Ramos (cell line): ENCODE data around the gene MRAP.

Source experiments
- in situ Hi-C: fragments of 300-500 bp; cut with MboI; formaldehyde crosslinking; loops from one replicate; pipeline ENCODE4 v1.14.3; 2022; ENCODE audit warnings: low sequenced_read_pairs; ENCODE audit not compliant: unreplicated experiment

Gene MRAP

DNA sequence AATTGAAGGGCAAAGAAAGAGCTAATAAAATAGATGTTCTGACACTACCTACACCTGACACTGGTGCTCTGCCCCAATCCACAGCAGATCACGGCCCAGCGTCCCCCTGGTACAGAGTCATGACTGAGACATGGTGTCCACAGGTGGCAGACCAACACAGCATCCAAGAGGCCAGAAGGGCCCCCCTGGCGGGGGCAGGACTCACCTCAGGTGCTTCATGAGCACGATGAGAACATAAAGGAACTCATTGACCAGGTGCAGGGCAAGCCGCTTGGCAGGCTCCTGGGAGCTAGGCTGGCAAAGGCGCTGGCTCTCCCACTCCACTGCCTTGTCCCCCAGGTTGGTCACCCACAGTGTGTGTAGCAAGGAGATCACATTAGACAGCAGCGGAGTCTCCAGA lies 20.4 kb downstream of the MRAP start:
- in situ Hi-C loops, result no loop called here

DNA sequence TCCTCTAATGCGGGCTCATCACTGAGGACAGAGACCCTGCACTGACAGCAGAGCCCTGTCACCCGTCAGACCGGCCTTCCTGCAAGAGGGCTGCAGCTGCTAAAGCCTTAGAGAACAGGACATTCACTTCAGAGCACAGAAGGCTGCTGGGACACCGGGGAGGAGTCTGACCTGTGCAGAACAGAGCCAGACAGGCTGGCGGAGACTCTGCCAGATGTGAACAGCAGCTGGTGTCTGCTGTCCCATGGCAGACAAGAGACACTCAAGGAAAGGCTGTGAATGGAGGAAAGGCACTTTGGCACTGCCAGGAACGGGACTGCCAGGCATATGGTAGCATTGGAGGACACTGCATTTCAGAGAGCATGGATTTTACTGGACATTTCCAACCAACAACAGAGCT lies 21.4 kb downstream of the MRAP start:
- in situ Hi-C loops, result no loop called here

DNA sequence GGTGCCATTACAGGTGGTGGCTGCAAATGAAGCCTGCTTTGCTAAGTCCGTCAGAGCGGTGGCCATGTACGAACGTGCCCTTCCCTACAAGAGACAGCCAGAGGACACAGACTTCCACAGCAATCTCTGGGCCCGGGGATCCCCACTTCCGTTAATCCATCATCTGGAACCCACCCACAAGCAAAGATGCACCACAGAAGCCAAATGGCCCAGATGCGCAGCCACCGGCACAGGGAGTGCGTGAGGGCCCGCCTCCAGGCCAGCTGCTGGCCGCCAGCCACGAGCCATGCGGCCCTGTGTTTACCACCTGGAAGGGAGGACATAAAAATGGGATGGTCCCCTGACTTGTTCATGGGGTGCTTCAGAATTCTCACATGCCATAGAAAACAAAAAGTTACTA lies 22.1 kb downstream of the MRAP start:
- in situ Hi-C loops, result no loop called here

DNA sequence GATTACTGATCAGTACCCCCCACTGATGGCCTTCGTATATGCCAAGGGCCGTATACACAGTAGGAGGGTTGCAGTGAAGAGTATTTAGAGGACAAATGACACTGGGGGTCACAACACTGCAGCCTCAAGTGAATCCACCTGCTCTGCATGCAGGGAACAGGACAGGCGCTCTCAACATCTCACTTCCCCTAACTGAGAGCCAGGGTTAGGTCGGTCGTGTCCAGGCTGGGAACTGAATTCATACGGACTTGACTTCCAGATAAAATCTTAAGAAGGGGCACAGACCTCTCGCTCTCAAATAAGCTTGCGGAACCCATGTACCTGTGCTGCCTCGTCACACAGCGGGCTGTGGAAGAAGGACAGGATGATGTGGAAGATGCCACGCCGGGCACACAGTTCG lies 22.8 kb downstream of the MRAP start:
- in situ Hi-C loops, result no loop called here

DNA sequence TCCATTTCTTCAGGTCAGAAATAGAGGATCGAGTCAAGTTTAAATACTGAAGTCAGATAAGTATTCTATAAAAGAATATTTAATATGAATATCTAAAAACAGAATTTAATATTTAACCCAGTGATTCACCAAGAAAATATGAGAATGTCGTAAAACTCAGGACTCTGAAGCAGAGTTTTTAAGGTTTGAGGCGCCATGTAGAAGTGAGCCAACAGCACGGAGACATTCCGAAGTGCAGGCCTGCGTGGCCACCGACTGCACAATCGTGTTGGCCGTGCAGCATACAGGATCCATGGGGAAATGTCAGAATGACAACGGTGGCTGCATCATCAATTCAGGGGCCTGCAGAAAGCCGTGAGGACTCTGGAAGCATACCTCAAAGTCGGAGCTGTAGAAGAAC lies 23.4 kb downstream of the MRAP start:
- in situ Hi-C loops, result no loop called here

DNA sequence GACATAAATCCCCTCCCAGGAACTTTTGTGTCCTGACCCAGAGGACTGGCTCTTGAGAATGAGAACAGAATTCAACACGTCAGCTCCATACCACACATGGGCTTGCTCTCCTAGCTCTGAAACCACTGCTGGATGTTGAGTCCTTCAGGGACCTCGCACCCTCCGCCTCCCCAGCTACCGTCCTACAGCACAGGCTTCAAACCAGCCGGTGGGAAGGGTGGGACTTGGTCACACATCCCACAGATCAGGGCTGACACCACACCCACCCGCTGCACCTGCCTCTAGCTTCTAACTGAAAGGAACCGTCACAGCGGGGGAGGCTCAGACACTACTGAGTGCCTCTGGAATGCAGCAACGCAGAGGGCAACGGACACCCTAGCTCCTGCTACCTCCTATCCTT lies 24.0 kb downstream of the MRAP start:
- in situ Hi-C loops, result no loop called here

DNA sequence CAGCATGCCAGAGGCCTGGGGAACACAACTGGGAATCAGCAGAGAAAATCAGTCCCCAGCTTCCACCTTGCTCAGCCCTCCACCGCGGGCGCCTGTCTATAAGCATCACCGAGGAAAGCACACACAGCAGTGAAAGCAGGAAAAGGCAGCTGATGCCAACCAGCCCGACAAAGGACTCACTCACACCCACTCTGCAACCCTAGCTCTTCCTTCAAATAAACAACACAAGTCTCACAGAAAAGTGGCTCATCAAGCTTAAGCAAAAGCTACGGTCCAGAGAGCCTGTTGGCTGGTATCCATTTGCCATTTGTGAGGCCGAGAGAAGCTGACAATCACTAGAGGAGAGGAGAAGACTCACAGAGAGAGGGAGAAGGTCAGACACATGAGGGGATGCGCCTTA lies 27.1 kb downstream of the MRAP start:
- in situ Hi-C loops, result no loop called here

DNA sequence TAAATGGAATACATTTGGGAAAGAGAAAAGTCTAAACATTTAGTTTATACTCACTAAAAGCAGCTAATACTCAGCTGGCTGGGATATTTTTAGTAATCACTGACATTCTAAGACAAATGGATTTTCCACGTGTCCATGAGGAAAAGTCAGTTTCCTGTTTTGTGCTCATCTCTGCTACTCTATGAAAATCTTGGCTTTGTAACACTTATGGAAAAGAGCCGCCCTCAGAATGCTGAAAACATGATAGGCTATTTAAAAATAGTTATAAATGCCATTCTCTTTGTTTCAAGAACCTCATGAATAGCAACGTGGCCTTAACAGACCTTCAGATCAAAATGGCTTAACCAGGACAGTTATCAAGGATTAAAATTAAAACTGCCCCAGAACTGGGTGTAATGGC lies 29.9 kb downstream of the MRAP start:
- in situ Hi-C loops, result no loop called here

DNA sequence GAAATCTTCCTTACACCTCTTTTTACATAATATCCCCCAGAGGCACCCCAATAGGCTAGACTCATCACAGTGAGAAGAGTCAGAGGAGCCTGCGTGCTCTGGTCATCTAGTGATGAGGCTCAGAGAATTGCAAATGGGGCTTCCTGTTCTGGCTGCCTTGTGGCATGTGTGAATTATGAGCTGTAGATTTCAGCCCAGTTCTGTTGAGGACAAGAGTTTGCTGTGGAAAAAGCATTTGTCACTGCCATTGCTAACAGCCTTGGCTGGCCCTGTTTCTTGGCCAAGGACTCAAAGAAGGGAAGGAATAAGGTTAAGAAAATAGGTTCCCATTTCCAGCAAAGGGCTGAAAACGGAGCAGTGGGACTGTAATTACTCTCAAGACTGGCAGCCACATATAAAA lies 30.7 kb downstream of the MRAP start:
- in situ Hi-C loops, result no loop called here

DNA sequence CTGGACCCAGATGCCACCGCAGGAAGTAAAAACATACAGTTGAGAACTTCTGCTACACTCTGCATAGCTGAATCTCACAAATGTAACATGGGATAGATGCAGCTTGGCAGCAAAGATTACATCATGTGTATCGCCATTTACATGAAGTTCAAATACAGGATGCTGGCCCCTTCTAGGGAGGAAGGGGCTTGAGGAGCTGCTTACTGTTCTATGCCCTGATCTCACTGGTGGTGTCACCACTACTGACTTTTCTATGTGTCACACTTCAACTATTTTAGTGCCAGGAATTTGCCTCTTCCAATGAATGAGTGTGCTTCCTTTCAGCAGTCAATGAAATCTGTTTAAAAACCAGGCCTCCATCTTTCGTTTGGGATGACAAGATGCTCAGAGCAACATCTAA lies 31.1 kb downstream of the MRAP start:
- in situ Hi-C loops, result no loop called here

DNA sequence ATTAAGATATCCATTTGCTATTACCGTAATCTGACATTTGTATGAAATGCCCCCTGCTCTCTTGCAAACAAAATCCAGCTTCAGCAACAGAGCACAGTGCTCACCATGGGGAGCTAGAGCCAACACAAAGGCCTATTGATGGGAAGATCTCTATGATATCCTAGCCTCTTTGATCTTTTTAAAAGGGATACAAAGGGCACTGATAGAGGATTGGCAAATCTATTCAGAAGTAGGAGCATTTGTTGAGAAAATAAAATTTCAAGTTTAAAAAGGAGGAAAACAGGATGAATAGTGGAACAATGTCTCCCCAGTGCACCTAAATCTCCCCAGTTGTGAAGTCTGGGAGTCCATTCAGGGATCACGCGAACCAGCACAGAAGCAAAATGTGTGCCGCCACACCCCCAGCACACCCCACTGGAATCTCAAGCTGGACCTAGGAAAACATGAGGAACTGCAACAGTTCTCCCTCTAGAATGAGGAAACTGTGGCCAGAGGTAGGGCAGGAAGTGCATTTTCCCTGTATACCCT lies 32.2 kb downstream of the MRAP start:
- in situ Hi-C loops, result no loop called here

DNA sequence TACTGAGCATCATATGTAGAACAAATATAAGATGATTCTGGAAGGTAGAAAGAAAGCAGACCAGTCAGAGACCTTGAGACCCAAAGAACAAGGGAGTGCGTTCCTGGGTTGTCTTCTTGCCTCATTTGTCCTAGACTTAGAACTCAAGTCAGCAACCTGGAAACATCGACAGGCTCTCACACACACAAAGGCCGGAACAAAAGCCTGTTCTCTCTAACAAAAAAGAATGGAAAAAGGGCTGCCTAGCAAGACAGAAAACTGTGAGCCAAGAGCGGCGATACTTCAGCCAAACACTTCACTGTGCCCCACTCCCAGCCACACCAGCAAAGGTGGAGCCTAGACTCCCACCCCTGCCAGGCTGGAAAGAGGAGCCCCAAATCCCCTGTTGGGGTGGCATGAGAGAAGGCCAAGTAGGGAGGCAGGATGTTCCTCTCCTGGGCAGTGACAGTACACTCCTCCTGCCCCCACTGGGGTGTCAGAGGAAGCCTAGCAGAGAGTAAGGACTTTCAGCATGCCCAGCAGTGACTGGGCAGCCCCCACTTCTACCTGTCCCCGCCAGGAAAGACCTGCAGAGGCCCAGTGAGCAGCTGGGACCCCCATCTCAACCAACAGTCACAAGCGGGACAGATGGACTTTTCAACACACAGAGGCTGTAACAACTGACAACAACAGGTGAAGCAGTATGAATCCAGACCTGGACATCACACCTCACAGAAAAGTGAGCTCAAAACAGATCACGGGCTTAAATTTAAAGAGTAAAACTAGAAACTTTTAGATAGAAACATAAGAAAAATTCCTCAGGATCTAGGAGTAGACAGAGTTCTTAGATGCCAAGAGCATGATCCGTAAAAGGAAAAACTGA lies 33.0 kb downstream of the MRAP start:
- in situ Hi-C loops, result no loop called here

DNA sequence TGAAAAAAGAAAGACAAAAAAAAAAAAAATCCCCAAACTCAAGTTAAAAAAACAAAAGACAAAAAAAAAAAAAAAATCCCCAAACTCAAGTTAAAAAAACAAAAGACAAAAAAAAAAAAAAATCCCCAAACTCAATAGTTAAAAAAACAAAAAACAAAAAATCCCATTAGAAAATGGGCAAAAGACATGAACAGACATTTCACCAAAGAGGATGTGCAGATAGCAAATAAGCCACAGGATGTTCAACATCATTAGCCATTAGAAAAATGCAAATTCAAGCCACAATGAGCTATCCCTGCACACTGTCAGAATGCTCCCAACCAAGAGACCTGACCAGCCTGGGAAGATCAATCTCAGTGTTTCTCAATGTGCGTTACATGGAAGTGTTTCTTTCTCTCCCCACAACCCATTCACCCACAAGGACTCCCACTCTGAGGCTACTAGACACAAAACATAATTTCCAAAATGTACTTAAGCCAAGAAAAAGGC lies 33.9 kb downstream of the MRAP start:
- in situ Hi-C loops, result no loop called here

DNA sequence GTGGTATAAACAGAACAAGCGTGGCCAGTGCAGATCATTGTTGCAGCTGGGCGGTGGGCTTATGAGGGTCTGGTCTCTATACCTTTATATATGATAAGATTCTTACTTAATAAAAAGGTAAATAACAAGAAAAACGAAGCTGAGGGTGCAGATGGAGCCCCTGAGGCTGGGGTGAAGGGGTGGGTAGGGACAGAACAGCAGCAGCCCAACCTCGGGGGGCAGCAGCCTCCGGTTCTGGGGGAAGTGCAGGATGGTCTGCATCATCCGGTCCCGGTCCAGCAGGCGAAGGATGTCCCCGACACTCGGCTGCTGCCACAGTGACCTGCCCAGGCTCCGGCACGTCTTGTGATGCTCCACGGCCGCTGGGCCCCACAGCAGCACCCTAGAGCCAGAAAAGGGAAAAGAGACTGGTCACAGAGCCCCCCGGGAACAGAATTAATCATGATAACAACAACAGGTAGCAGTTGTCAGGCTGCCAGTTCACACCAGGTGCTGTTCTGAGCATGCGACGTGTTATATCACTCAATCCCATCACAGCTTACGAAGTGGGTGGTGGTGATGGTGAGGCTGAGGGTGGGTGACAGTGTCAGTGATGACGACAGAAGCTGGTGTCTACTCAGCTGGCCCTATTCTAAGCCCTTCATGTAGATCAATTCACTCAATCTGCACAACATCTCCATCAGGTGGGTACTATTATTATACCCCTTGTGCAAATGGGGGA lies 35.5 kb downstream of the MRAP start:
- in situ Hi-C loops, result no loop called here

DNA sequence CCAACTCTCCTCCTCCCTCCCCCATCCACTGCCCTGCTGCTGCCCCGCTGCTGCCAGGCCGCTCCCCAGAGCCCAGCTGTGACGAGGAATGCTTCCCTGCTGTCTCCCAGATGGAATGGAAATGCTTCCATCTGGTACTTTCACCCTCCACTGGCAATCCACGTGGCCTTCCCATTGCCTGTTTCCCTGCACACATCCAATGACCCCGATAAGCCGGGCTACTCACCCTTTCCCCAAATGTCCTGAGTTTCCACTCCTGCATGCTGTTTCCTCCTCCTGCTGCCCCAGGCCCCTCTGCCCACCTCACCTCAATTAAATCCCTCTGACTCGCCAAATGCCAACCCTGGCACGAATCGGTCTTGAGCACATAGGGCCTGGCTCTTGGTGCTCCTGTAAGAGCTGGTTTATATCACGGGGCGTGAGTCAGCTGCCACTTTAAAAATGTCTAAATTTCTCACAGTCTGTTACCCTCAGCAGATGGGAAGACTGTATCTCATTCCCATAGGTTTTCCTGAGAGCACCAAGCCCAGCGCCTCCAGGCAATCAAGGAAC lies 36.4 kb downstream of the MRAP start:
- in situ Hi-C loops, result no loop called here

DNA sequence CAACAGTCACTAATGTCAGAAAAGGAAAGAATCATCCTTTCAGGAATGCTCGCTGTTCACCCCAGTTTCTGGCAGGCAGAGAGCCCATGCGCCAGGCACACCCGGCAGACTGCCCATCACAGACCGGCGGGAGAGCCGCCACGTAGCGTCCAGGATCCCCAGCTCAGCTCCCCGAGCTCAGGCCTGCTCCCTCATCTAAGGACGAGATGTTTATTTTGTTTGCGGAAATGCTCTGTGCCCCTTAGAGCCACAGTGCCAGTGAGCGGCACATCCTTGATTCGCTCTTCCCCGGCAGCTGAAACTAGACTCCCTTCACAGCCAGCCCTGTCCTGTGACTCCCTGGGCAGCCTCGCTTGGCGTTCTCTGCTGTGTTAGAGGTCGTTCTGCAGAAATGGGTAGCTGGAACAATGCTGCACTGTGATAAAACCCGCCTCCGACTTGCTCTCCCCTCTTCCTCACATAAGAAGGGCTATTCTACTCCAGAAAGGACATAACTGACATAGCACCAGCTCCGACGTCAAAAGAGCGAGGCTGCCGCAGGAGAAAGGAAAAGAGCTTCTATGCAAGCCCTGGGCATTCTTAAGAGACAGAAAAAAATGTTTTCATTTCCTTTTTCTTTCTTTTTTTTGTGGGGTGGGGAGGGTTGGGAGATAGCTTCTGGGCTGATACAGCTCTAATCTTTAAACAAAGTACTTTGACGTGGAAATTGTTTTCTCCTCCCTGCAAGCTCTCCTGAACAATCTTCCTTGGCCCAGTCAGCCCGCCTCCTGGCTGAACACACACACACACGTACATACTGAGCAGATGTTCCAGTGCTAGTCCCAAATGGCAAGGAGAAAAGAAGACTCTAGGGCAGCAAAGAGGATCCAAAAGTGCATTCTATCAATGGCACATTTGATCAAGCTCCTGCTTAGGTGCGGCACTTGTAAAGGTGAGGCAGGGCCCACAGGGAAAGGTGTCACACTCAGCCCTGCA lies 37.2 kb downstream of the MRAP start:
- in situ Hi-C loops, result no loop called here

DNA sequence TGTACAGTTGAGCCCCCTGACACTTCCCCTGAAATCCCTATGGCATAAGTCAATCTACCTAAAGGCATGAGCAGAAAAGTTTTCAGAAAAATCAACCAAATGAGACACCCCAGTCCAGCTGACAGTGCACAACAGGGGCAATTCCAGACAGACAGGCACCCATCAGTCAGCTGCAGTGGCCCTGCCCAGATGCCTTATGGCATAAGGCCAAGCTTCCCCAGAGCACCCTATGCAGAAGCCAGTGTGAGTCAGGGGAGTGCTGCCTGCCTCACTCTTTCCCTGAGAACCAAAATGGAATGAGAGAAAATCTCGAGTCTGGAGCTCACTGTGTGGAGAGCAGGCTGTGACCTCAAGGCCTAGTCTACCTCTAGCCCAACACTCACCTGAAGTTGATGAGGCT lies 38.1 kb downstream of the MRAP start:
- in situ Hi-C loops, result no loop called here

DNA sequence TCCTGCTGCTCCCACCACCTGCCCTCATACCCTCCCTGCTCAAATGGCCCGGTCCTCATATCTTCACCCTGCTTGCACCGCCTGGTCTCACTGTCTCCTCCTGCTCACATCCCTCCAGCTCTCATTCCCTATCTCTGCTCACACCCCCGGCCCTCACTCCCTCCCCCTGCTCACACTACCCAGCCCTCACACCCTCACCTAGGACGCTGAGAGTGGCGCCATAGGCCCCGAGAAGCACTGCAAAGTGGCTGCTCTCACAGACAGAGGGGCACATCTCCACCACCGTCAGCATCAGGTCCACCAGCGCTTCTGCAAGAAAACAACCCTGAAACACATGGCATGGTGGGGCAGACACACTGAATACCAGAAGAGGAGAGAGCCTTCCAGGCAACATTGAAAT lies 38.6 kb downstream of the MRAP start:
- in situ Hi-C loops, result no loop called here

DNA sequence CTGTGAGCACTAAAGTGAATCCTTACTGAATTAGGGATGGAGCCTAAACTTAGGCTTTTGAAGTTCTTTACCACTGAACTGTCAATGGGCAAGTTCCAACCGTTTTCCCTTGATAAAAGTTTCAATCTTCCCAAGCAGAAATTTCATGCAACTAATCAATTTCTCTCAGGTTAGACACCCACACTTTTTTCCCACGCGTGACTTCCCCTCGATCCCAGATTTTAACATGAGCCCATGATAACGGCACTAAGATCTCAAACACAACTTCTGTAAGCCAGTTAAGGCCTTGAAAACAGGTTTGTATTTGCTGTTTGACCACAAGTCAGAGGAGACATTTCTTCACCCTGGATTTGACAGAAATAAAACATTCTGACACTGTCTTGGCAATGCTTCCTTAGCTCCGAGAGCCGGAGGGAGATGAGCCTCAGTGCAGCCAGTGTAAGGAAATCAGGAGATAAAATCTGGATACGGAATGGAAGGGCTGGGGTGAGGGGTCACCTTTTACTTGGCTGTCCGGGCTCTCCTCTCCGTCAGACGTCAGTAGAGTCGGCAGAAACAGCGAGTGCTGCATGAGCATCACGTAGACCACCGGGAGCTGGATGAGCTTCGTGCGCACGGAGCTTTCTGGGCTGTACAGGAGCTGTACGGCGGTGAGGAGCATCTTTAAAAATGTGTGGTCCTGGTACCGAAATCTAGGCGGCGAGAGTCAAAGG lies 39.7 kb downstream of the MRAP start:
- in situ Hi-C loops, result no loop called here
